Measurements from ENCODE around the gene BTN3A1. TPM values are rescaled to one million over a fixed set of nuclear protein-coding genes. Genes with fewer than 3 reads are reported as not detected.

BTN3A1 gene
- total RNA-seq, 1 donor from 2014 or later: 17.2 TPM

GRCh38 chr6:26420688-26421171 lies 18.7 kb downstream of the BTN3A1 start:
- H3K9ac ChIP-seq (ENCODE audit: low read depth in 1 of 3, low read length in 3 of 3): peak overlapping the region; percentile 61 to 95 (median 72)
- no peaks in the 10 kb centered on the region for H3K9me3 ChIP-seq (ENCODE audit: control insufficient read depth in 3 of 3, low read length in 3 of 3)
- peaks cover 0 to 3% (median 2%) of the 10 kb centered on the region in 3 donors for H3K36me3 ChIP-seq (ENCODE audit: control insufficient read depth in 3 of 3, insufficient read depth in 3 of 3, low read length in 3 of 3)
- H3K4me3 ChIP-seq (ENCODE audit: low read length in 3 of 3): peak overlapping the region; percentile 54 to 85 (median 72)
- H3K27ac ChIP-seq (ENCODE audit: low read depth, low read length): peak overlapping the region; percentile 64
- H3K4me1 ChIP-seq (ENCODE audit: control insufficient read depth in 3 of 3, insufficient read depth in 3 of 3, low read length in 3 of 3): peaks cover 4 to 23% (median 11%) of the 10 kb centered on the region in 3 donors
- H3K27me3 ChIP-seq (ENCODE audit: control insufficient read depth in 3 of 3, insufficient read depth in 3 of 3, low read length in 3 of 3): no peaks in the 10 kb centered on the region

GRCh38 chr6:26421259-26422144 lies 19.4 kb downstream of the BTN3A1 start:
- Histone ChIP-seq H3K4me3 (ENCODE audit: low read length in 3 of 3) (peak overlapping the region; percentile 72 to 92 (median 85)), H3K27me3 (ENCODE audit: control insufficient read depth in 3 of 3, insufficient read depth in 3 of 3, low read length in 3 of 3) (no peaks in the 10 kb centered on the region), H3K4me1 (ENCODE audit: control insufficient read depth in 3 of 3, insufficient read depth in 3 of 3, low read length in 3 of 3) (peaks cover 4 to 23% (median 11%) of the 10 kb centered on the region in 3 donors), H3K27ac (ENCODE audit: low read depth, low read length) (peak overlapping the region; percentile 64), H3K9ac (ENCODE audit: low read depth in 1 of 3, low read length in 3 of 3) (peak overlapping the region; percentile 72 to 95 (median 85)), H3K36me3 (ENCODE audit: control insufficient read depth in 3 of 3, insufficient read depth in 3 of 3, low read length in 3 of 3) (peaks cover 0 to 9% (median 8%) of the 10 kb centered on the region in 3 donors), H3K9me3 (ENCODE audit: control insufficient read depth in 3 of 3, low read length in 3 of 3) (no peaks in the 10 kb centered on the region)

GRCh38 chr6:26422329-26422728 lies 20.3 kb downstream of the BTN3A1 start:
- Histone ChIP-seq H3K36me3 (ENCODE audit: control insufficient read depth in 3 of 3, insufficient read depth in 3 of 3, low read length in 3 of 3) (peaks cover 0 to 15% (median 11%) of the 10 kb centered on the region in 3 donors), H3K9ac (ENCODE audit: low read depth in 1 of 3, low read length in 3 of 3) (no peak overlapping the region), H3K27me3 (ENCODE audit: control insufficient read depth in 3 of 3, insufficient read depth in 3 of 3, low read length in 3 of 3) (no peaks in the 10 kb centered on the region), H3K27ac (ENCODE audit: low read depth, low read length) (no peak overlapping the region), H3K9me3 (ENCODE audit: control insufficient read depth in 3 of 3, low read length in 3 of 3) (no peaks in the 10 kb centered on the region), H3K4me1 (ENCODE audit: control insufficient read depth in 3 of 3, insufficient read depth in 3 of 3, low read length in 3 of 3) (peaks cover 4 to 23% (median 11%) of the 10 kb centered on the region in 3 donors), H3K4me3 (ENCODE audit: low read length in 3 of 3) (peak overlapping the region in 2 of 3 donors; percentile 85 to 92)

- H3K4me3 ChIP-seq (ENCODE audit: low read length in 3 of 3): no peak overlapping the region
- H3K9me3 ChIP-seq (ENCODE audit: control insufficient read depth in 3 of 3, low read length in 3 of 3): no peaks in the 10 kb centered on the region
- no peak overlapping the region for H3K9ac ChIP-seq (ENCODE audit: low read depth in 1 of 3, low read length in 3 of 3)
- H3K36me3 ChIP-seq (ENCODE audit: control insufficient read depth in 3 of 3, insufficient read depth in 3 of 3, low read length in 3 of 3): peaks cover 5 to 26% (median 19%) of the 10 kb centered on the region in 3 donors
- no peaks in the 10 kb centered on the region for H3K27me3 ChIP-seq (ENCODE audit: control insufficient read depth in 3 of 3, insufficient read depth in 3 of 3, low read length in 3 of 3)
- H3K4me1 ChIP-seq (ENCODE audit: control insufficient read depth in 3 of 3, insufficient read depth in 3 of 3, low read length in 3 of 3): peaks cover 0 to 14% (median 3%) of the 10 kb centered on the region in 3 donors
- H3K27ac ChIP-seq (ENCODE audit: low read depth, low read length): no peak overlapping the region
Measured at GRCh38 chr6:26426691-26427450, 24.8 kb downstream of the BTN3A1 start.

GRCh38 chr6:26427451-26427809 lies 25.4 kb downstream of the BTN3A1 start:
- Histone ChIP-seq H3K9me3 (ENCODE audit: control insufficient read depth in 3 of 3, low read length in 3 of 3) (no peaks in the 10 kb centered on the region), H3K4me1 (ENCODE audit: control insufficient read depth in 3 of 3, insufficient read depth in 3 of 3, low read length in 3 of 3) (peaks cover 0 to 10% (median 0%) of the 10 kb centered on the region in 3 donors), H3K27ac (ENCODE audit: low read depth, low read length) (no peak overlapping the region), H3K9ac (ENCODE audit: low read depth in 1 of 3, low read length in 3 of 3) (no peak overlapping the region), H3K36me3 (ENCODE audit: control insufficient read depth in 3 of 3, insufficient read depth in 3 of 3, low read length in 3 of 3) (peaks cover 5 to 26% (median 19%) of the 10 kb centered on the region in 3 donors), H3K27me3 (ENCODE audit: control insufficient read depth in 3 of 3, insufficient read depth in 3 of 3, low read length in 3 of 3) (no peaks in the 10 kb centered on the region), H3K4me3 (ENCODE audit: low read length in 3 of 3) (no peak overlapping the region)

GRCh38 chr6:26428206-26428605 lies 26.1 kb downstream of the BTN3A1 start:
- Histone ChIP-seq H3K27ac (ENCODE audit: low read depth, low read length) (no peak overlapping the region), H3K9me3 (ENCODE audit: control insufficient read depth in 3 of 3, low read length in 3 of 3) (no peaks in the 10 kb centered on the region), H3K4me1 (ENCODE audit: control insufficient read depth in 3 of 3, insufficient read depth in 3 of 3, low read length in 3 of 3) (peaks cover 0 to 5% (median 0%) of the 10 kb centered on the region in 3 donors), H3K27me3 (ENCODE audit: control insufficient read depth in 3 of 3, insufficient read depth in 3 of 3, low read length in 3 of 3) (no peaks in the 10 kb centered on the region), H3K36me3 (ENCODE audit: control insufficient read depth in 3 of 3, insufficient read depth in 3 of 3, low read length in 3 of 3) (peaks cover 5 to 24% (median 16%) of the 10 kb centered on the region in 3 donors), H3K9ac (ENCODE audit: low read depth in 1 of 3, low read length in 3 of 3) (no peak overlapping the region), H3K4me3 (ENCODE audit: low read length in 3 of 3) (no peak overlapping the region)

- Histone ChIP-seq H3K4me3 (ENCODE audit: low read length in 3 of 3) (no peak overlapping the region), H3K4me1 (ENCODE audit: control insufficient read depth in 3 of 3, insufficient read depth in 3 of 3, low read length in 3 of 3) (no peaks in the 10 kb centered on the region), H3K27ac (ENCODE audit: low read depth, low read length) (no peak overlapping the region), H3K36me3 (ENCODE audit: control insufficient read depth in 3 of 3, insufficient read depth in 3 of 3, low read length in 3 of 3) (peaks cover 5 to 24% (median 16%) of the 10 kb centered on the region in 3 donors), H3K27me3 (ENCODE audit: control insufficient read depth in 3 of 3, insufficient read depth in 3 of 3, low read length in 3 of 3) (no peaks in the 10 kb centered on the region), H3K9me3 (ENCODE audit: control insufficient read depth in 3 of 3, low read length in 3 of 3) (no peaks in the 10 kb centered on the region), H3K9ac (ENCODE audit: low read depth in 1 of 3, low read length in 3 of 3) (no peak overlapping the region)
Measured at GRCh38 chr6:26430787-26431186, 28.7 kb downstream of the BTN3A1 start.

GRCh38 chr6:26431258-26432172 lies 29.4 kb downstream of the BTN3A1 start:
- peaks cover 5 to 18% (median 10%) of the 10 kb centered on the region in 3 donors for H3K36me3 ChIP-seq (ENCODE audit: control insufficient read depth in 3 of 3, insufficient read depth in 3 of 3, low read length in 3 of 3)
- H3K9ac ChIP-seq (ENCODE audit: low read depth in 1 of 3, low read length in 3 of 3): no peak overlapping the region
- H3K9me3 ChIP-seq (ENCODE audit: control insufficient read depth in 3 of 3, low read length in 3 of 3): no peaks in the 10 kb centered on the region
- no peaks in the 10 kb centered on the region for H3K27me3 ChIP-seq (ENCODE audit: control insufficient read depth in 3 of 3, insufficient read depth in 3 of 3, low read length in 3 of 3)
- no peaks in the 10 kb centered on the region for H3K4me1 ChIP-seq (ENCODE audit: control insufficient read depth in 3 of 3, insufficient read depth in 3 of 3, low read length in 3 of 3)
- H3K4me3 ChIP-seq (ENCODE audit: low read length in 3 of 3): no peak overlapping the region
- no peak overlapping the region for H3K27ac ChIP-seq (ENCODE audit: low read depth, low read length)

GRCh38 chr6:26432627-26433201 lies 30.6 kb downstream of the BTN3A1 start:
- Histone ChIP-seq H3K9ac (ENCODE audit: low read depth in 1 of 3, low read length in 3 of 3) (no peak overlapping the region), H3K36me3 (ENCODE audit: control insufficient read depth in 3 of 3, insufficient read depth in 3 of 3, low read length in 3 of 3) (peaks cover 3 to 15% (median 5%) of the 10 kb centered on the region in 3 donors), H3K27ac (ENCODE audit: low read depth, low read length) (no peak overlapping the region), H3K4me3 (ENCODE audit: low read length in 3 of 3) (no peak overlapping the region), H3K4me1 (ENCODE audit: control insufficient read depth in 3 of 3, insufficient read depth in 3 of 3, low read length in 3 of 3) (no peaks in the 10 kb centered on the region), H3K9me3 (ENCODE audit: control insufficient read depth in 3 of 3, low read length in 3 of 3) (no peaks in the 10 kb centered on the region), H3K27me3 (ENCODE audit: control insufficient read depth in 3 of 3, insufficient read depth in 3 of 3, low read length in 3 of 3) (no peaks in the 10 kb centered on the region)

All from skeletal muscle tissue (tissue), 4 donors.